ENCODE measurements around the gene SMAD3.

SMAD3 gene

DNA sequence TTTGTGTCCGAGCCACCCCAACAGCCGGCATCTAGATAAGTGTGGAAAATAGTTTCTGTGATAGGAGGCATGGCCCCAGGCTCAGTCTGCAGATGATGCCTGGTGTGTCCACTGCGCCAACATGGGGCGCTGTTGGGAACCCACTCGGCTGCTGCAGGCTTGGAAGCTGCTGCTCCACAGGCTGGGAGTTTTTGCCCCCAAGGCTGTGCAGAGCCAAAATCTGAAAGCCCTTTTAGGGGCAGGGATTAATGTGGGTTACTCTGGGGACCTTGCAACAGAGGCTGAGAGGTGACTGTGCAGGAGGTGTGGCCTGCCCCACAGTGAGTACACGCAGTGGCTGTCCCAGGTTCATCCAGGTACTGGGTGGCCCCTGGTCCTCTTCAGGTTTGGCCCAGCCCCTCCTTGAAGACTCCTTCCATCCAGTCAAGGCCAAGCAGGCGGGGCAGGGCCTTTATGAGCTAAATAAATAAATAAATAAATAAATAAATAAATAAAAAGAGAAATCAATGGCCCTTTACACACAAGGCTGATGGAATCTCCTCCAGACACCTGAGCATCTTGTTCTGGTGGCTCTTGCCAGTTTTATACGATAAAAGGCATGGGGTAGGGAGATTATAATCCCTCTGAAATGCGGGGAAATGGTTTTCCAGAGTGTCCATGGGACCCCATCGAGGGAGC lies 115.3 kb downstream of the SMAD3 start:
- no peak for TF ChIP-seq ZNF274 (IDR thresholded peaks at IDR 0.05; ENCODE audit: low read depth, low read length)
- no peak for TF ChIP-seq YY1 (IDR thresholded peaks at IDR 0.05; ENCODE audit: insufficient read depth, insufficient read length)
- TF ChIP-seq SUZ12 (IDR thresholded peaks at IDR 0.05; ENCODE audit: extremely low read depth, insufficient read depth, insufficient read length), result no peak
- Histone ChIP-seq H3K4me3 (ENCODE audit: insufficient read length, low read depth) (no peak overlapping the region), H3K9ac (ENCODE audit: insufficient read length, low read depth) (no peak overlapping the region), H3K27me3 (ENCODE audit: insufficient read depth, insufficient read length) (no peaks in the 10 kb centered on the region), H3K36me3 (ENCODE audit: insufficient read depth, insufficient read length, low read length) (peaks cover 87% of the 10 kb centered on the region), H3K9me3 (ENCODE audit: insufficient read depth, low read length) (no peaks in the 10 kb centered on the region), H3K4me1 (ENCODE audit: insufficient read depth, insufficient read length) (peaks cover 13% of the 10 kb centered on the region)
- no peak for DNase-seq (ENCODE audit: low read depth, low spot score)

DNA sequence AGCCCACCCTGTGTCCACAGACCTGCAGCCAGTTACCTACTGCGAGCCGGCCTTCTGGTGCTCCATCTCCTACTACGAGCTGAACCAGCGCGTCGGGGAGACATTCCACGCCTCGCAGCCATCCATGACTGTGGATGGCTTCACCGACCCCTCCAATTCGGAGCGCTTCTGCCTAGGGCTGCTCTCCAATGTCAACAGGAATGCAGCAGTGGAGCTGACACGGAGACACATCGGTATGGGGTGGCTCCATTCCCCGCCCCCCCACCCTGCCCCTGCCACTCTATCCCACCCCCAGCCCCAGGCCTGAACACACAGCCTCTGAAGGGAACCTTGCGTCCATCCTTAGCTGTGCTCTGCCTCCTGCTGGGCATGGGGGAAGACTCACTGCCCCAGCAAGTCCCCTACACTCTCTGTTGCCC lies 115.8 kb downstream of the SMAD3 start:
- Histone ChIP-seq H3K36me3 (ENCODE audit: insufficient read depth, insufficient read length, low read length) (peaks cover 87% of the 10 kb centered on the region), H3K27me3 (ENCODE audit: insufficient read depth, insufficient read length) (no peaks in the 10 kb centered on the region), H3K9me3 (ENCODE audit: insufficient read depth, low read length) (no peaks in the 10 kb centered on the region), H3K9ac (ENCODE audit: insufficient read length, low read depth) (no peak overlapping the region), H3K4me1 (ENCODE audit: insufficient read depth, insufficient read length) (peaks cover 7% of the 10 kb centered on the region), H3K4me3 (ENCODE audit: insufficient read length, low read depth) (no peak overlapping the region)
- no peak for DNase-seq (ENCODE audit: low read depth, low spot score)
- TF ChIP-seq YY1 (IDR thresholded peaks at IDR 0.05; ENCODE audit: insufficient read depth, insufficient read length), result no peak
- no peak for TF ChIP-seq ZNF274 (IDR thresholded peaks at IDR 0.05; ENCODE audit: low read depth, low read length)
- no peak for TF ChIP-seq SUZ12 (IDR thresholded peaks at IDR 0.05; ENCODE audit: extremely low read depth, insufficient read depth, insufficient read length)

DNA sequence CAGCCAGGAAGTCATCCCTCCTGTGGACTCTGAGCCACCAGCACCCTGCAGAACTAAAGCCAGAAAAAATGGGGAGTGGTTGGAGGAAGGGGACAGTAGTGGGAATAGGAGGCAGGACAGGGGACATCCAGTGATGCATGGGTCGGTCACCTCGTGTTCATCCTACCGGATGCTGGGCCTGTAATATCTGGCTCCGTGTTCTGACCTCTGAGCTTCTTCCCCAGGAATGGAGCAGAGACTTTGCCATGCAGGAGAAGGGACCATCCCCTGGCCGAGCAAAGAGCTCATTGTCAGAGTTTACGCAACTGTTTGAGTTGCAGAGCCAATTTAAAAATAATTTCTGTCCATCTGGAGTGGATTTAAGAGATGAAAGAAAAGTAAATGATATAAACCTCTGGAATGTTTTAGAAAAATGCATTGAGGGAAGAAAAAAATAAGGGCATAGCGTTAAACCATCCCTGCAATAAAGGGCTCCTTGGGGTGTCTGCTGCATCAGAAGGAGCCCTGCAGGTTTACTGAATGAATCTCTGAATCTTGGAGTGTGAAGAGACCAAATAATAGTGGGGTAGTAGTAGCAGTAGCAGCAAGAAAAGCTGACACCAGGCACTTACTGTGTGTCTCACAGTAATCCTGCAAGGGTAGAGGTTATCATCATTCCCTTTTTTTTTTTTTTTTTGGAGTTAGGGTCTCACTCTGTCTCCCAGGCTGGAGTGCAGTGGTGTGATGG lies 118.2 kb downstream of the SMAD3 start:
- no peaks in the 10 kb centered on the region for H3K9me3 ChIP-seq (ENCODE audit: insufficient read depth, low read length)
- no peak overlapping the region for H3K9ac ChIP-seq (ENCODE audit: insufficient read length, low read depth)
- no peak for DNase-seq (ENCODE audit: low read depth, low spot score)
- peaks cover 91% of the 10 kb centered on the region for H3K36me3 ChIP-seq (ENCODE audit: insufficient read depth, insufficient read length, low read length)
- no peaks in the 10 kb centered on the region for H3K4me1 ChIP-seq (ENCODE audit: insufficient read depth, insufficient read length)
- no peak overlapping the region for H3K4me3 ChIP-seq (ENCODE audit: insufficient read length, low read depth)
- H3K27me3 ChIP-seq (ENCODE audit: insufficient read depth, insufficient read length), result no peaks in the 10 kb centered on the region
- TF ChIP-seq SUZ12 (IDR thresholded peaks at IDR 0.05; ENCODE audit: extremely low read depth, insufficient read depth, insufficient read length) (no peak), ZNF274 (IDR thresholded peaks at IDR 0.05; ENCODE audit: low read depth, low read length) (no peak), YY1 (IDR thresholded peaks at IDR 0.05; ENCODE audit: insufficient read depth, insufficient read length) (no peak)

DNA sequence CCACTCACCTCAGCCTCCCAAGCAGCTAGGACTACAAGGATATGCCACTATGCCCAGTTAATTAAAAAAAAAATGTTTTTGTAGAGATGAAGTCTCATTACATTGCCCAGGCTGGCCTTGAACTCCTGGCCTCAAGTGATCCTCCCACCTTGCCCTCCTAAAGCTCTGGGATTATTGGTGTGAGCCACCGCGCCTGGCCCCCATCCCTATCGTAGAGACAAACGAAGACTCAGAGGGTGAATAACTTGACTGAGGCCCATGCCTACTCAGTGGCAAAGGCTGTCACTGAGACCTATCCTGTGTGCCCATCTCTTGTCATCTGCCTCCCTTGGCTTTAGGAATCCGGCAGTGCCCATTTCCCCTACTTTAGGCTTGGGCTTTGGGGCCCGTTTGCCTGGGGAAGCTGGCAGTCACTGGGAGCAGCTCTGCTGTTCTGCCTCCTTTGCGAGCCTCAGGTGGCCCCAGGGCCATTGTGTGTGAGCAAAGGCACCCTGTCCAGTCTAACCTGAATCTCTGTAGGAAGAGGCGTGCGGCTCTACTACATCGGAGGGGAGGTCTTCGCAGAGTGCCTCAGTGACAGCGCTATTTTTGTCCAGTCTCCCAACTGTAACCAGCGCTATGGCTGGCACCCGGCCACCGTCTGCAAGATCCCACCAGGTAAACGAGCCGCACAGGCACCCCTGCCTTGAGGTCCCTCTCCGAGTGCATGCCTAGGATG lies 119.0 kb downstream of the SMAD3 start:
- Histone ChIP-seq H3K36me3 (ENCODE audit: insufficient read depth, insufficient read length, low read length) (peaks cover 91% of the 10 kb centered on the region), H3K27me3 (ENCODE audit: insufficient read depth, insufficient read length) (no peaks in the 10 kb centered on the region), H3K4me3 (ENCODE audit: insufficient read length, low read depth) (no peak overlapping the region), H3K9ac (ENCODE audit: insufficient read length, low read depth) (no peak overlapping the region), H3K4me1 (ENCODE audit: insufficient read depth, insufficient read length) (no peaks in the 10 kb centered on the region), H3K9me3 (ENCODE audit: insufficient read depth, low read length) (no peaks in the 10 kb centered on the region)
- TF ChIP-seq YY1 (IDR thresholded peaks at IDR 0.05; ENCODE audit: insufficient read depth, insufficient read length), result no peak
- no peak for TF ChIP-seq ZNF274 (IDR thresholded peaks at IDR 0.05; ENCODE audit: low read depth, low read length)
- TF ChIP-seq SUZ12 (IDR thresholded peaks at IDR 0.05; ENCODE audit: extremely low read depth, insufficient read depth, insufficient read length), result no peak
- DNase-seq (ENCODE audit: low read depth, low spot score), result no peak

DNA sequence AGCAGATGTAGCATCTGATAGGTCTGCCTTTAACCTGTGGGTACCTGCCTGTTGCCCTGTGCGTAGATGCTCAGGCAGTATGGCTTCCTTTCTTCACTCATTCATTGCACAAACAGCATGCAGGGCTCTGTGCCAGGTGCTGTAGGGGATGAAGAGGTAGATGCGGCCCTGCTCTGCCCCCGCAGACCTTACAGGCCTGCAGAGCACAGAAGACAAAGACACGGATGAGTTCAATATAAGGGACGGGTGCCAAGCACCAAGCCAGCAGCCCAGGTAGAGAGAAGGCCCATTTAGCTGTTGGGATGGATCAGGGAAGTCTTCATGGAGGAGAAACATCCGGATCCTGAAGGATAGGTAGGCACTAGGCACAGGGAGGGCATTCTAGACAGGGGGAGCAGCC lies 119.6 kb downstream of the SMAD3 start:
- Histone ChIP-seq H3K9ac (ENCODE audit: insufficient read length, low read depth) (no peak overlapping the region), H3K36me3 (ENCODE audit: insufficient read depth, insufficient read length, low read length) (peaks cover 92% of the 10 kb centered on the region), H3K4me3 (ENCODE audit: insufficient read length, low read depth) (no peak overlapping the region), H3K4me1 (ENCODE audit: insufficient read depth, insufficient read length) (no peaks in the 10 kb centered on the region), H3K27me3 (ENCODE audit: insufficient read depth, insufficient read length) (no peaks in the 10 kb centered on the region), H3K9me3 (ENCODE audit: insufficient read depth, low read length) (no peaks in the 10 kb centered on the region)
- DNase-seq (ENCODE audit: low read depth, low spot score), result no peak
- no peak for TF ChIP-seq SUZ12 (IDR thresholded peaks at IDR 0.05; ENCODE audit: extremely low read depth, insufficient read depth, insufficient read length)
- no peak for TF ChIP-seq YY1 (IDR thresholded peaks at IDR 0.05; ENCODE audit: insufficient read depth, insufficient read length)
- TF ChIP-seq ZNF274 (IDR thresholded peaks at IDR 0.05; ENCODE audit: low read depth, low read length), result no peak

DNA sequence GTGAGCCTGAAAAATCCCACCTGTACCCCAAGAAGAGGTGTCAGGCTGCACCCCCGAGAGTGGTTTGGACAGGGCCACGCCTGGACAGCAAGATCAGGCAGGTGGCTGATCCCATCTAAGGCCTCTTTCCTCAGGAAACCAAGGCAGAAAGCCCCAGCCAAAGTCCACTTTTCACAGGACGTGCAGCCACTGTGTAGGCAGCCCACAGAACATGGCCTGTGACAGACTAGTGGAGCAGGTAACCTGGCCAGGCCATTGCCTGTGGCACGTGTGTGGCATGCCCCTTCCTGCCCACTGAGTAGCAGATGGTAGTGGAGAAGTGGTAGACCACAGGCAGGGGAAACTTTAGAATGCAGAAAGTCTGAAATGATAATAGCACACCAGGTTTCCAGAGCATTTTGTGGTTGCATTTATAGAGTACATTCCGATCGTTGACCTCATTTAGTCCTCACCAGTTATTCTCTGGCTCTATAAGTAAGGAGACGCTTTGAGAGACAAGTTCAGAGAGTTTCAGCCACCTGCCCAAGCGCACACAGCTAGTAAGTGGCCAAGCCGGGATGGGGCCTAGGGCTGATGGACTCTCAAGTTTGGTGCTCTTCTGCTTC lies 120.3 kb downstream of the SMAD3 start:
- TF ChIP-seq SUZ12 (IDR thresholded peaks at IDR 0.05; ENCODE audit: extremely low read depth, insufficient read depth, insufficient read length) (no peak), ZNF274 (IDR thresholded peaks at IDR 0.05; ENCODE audit: low read depth, low read length) (no peak), YY1 (IDR thresholded peaks at IDR 0.05; ENCODE audit: insufficient read depth, insufficient read length) (no peak)
- Histone ChIP-seq H3K4me3 (ENCODE audit: insufficient read length, low read depth) (no peak overlapping the region), H3K27me3 (ENCODE audit: insufficient read depth, insufficient read length) (no peaks in the 10 kb centered on the region), H3K9me3 (ENCODE audit: insufficient read depth, low read length) (no peaks in the 10 kb centered on the region), H3K9ac (ENCODE audit: insufficient read length, low read depth) (no peak overlapping the region), H3K4me1 (ENCODE audit: insufficient read depth, insufficient read length) (no peaks in the 10 kb centered on the region), H3K36me3 (ENCODE audit: insufficient read depth, insufficient read length, low read length) (peaks cover 92% of the 10 kb centered on the region)
- DNase-seq (ENCODE audit: low read depth, low spot score), result no peak
